ENCODE results near the gene COL28A1. TPM values are rescaled to one million over a fixed set of nuclear protein-coding genes. Genes with fewer than 3 reads are reported as not detected.

Gene COL28A1
- total and polyA plus RNA-seq, 2 of the 13 experiments (the other 11 are each of a cell fraction or from before 2014, with no cell fraction given), result 0.07 to 0.15 TPM

DNA sequence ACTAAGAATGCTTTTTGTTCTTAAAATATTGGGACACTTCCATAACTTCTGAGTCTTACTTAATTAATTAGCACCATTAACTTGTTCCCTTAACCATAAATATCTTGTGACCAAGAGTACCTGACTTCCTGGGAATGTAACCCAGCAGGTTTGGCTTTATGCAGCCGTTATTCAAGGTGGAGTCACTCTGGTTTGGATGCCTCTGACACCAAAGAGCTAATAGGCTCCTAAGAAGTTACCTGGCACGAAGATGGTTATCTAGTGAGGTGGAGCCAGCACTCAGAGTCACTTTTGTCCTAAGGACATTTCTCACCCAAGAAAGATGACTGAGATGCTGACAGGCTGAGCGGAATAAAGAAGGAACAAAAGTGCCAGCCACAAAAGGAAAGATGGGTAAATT is 181.0 kb downstream of the COL28A1 start:
- Histone ChIP-seq H3K9me3 (ENCODE audit: low read length) (no peaks in the 10 kb centered on the region), H3K9ac (ENCODE audit: insufficient read depth, low read depth, low read length) (no peak overlapping the region), H2AFZ (ENCODE audit: low read length) (no peak overlapping the region), H3K4me1 (ENCODE audit: insufficient read depth, low read length) (no peaks in the 10 kb centered on the region), H3K27me3 (ENCODE audit: control insufficient read depth in 1 of 2, insufficient read depth in 2 of 2, low read length in 2 of 2) (no peaks in the 10 kb centered on the region), H3K27ac (ENCODE audit: extremely low read length, insufficient read depth, low read length) (no peak overlapping the region), H3K4me3 (replicated peaks in 1 of 3; ENCODE audit: insufficient read depth in 1 of 3, low read depth in 2 of 3, low read length in 3 of 3) (no peak overlapping the region), H3K79me2 (ENCODE audit: insufficient read depth, low read length) (no peaks in the 10 kb centered on the region), H3K36me3 (replicated peaks in 1 of 2; ENCODE audit: control insufficient read depth in 1 of 2, insufficient read depth in 2 of 2, low read length in 2 of 2) (no peaks in the 10 kb centered on the region), H4K20me1 (ENCODE audit: insufficient read depth, low read length) (no peaks in the 10 kb centered on the region), H3K4me2 (ENCODE audit: low read depth, low read length) (no peak overlapping the region)
- CTCF ChIA-PET (ENCODE audit: low intra/inter-chr PET ratio, low total read pairs), result no interaction called here
- DNase-seq (ENCODE audit: low spot score) (no peak), ATAC-seq (no peak), FAIRE-seq (no peak)
- in situ Hi-C loops (cut with HindIII; ENCODE audit: extremely low pct_ligation_motif_present, low pct_unique_long_range_greater_than_20kb) (no loop called here), intact Hi-C loops (cut with micrococcal nuclease; ENCODE audit: unreplicated experiment) (no loop called here)
- no TSS peak for BruUV-seq (replicated peaks)
- 31% methylated on average over 3 of the region's 3 CpGs for WGBS (ENCODE audit: low lambda C conversion rate)
- TF ChIP-seq HCFC1 (IDR thresholded peaks at IDR 0.05; ENCODE audit: low read depth, low read length) (no peak), RFXANK (CRISPR knock-in tag; IDR thresholded peaks at IDR 0.05) (no peak), SP5 (CRISPR knock-in tag; IDR thresholded peaks at IDR 0.05; ENCODE audit: borderline replicate concordance, low read depth) (no peak), KLF13 (CRISPR knock-in tag; IDR thresholded peaks at IDR 0.05) (no peak), SIN3B (IDR thresholded peaks at IDR 0.05; ENCODE audit: low read length) (no peak), PAWR (CRISPR knock-in tag; IDR thresholded peaks at IDR 0.05; ENCODE audit: borderline replicate concordance) (no peak), ZNF34 (CRISPR knock-in tag; IDR thresholded peaks at IDR 0.05; ENCODE audit: borderline replicate concordance) (no peak)
- TF ChIP-seq, protein P1, sequence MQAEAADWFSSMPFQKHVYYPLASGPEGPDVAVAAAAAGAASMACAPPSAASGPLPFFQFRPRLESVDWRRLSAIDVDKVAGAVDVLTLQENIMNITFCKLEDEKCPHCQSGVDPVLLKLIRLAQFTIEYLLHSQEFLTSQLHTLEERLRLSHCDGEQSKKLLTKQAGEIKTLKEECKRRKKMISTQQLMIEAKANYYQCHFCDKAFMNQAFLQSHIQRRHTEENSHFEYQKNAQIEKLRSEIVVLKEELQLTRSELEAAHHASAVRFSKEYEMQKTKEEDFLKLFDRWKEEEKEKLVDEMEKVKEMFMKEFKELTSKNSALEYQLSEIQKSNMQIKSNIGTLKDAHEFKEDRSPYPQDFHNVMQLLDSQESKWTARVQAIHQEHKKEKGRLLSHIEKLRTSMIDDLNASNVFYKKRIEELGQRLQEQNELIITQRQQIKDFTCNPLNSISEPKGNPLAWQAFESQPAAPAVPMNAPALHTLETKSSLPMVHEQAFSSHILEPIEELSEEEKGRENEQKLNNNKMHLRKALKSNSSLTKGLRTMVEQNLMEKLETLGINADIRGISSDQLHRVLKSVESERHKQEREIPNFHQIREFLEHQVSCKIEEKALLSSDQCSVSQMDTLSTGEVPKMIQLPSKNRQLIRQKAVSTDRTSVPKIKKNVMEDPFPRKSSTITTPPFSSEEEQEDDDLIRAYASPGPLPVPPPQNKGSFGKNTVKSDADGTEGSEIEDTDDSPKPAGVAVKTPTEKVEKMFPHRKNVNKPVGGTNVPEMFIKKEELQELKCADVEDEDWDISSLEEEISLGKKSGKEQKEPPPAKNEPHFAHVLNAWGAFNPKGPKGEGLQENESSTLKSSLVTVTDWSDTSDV (CRISPR knock-in tag; IDR thresholded peaks at IDR 0.05), result no peak
- POLR2A ChIA-PET, result no interaction called here

All from HepG2 (cell line).